ENCODE measurements around the gene KIF25. TPM values are rescaled to one million over a fixed set of nuclear protein-coding genes. Genes with fewer than 3 reads are reported as not detected.

The KIF25 gene
- total and polyA plus RNA-seq, 7 experiments from 2014 or later, result 0.86 TPM; not detected in 6

GRCh38 chr6:168058691-168059551 is 61.5 kb downstream of the KIF25 start:
- Histone ChIP-seq H3K27me3 (ENCODE audit: control insufficient read depth in 2 of 2, insufficient read depth in 2 of 2, low read length in 2 of 2) (no peaks in the 10 kb centered on the region), H3K4me3 (ENCODE audit: low read length) (no peak overlapping the region), H3K27ac (ENCODE audit: low read depth, low read length) (no peak overlapping the region), H3K9me3 (ENCODE audit: control insufficient read depth in 2 of 3, low read length in 3 of 3) (no peaks in the 10 kb centered on the region), H3K4me1 (ENCODE audit: control insufficient read depth in 2 of 2, insufficient read depth in 2 of 2, low read length in 2 of 2) (no peaks in the 10 kb centered on the region), H3K36me3 (ENCODE audit: control insufficient read depth in 2 of 3, insufficient read depth in 3 of 3, low read length in 3 of 3) (no peaks in the 10 kb centered on the region)
- Mint-ChIP-seq H3K9me3 (no peaks in the 10 kb centered on the region), H3K27me3 (no peaks in the 10 kb centered on the region), H3K4me3 (no peak overlapping the region), H3K36me3 (no peaks in the 10 kb centered on the region), H3K27ac (no peak overlapping the region), H3K4me1 (no peaks in the 10 kb centered on the region)
- POLR2A ChIA-PET, result no interaction called here
- no peak for DNase-seq
- ATAC-seq, result no peak
- CTCF ChIA-PET, result no interaction called here
- intact Hi-C loops (cut with micrococcal nuclease), result no loop called here

- Mint-ChIP-seq H3K27me3 (no peaks in the 10 kb centered on the region), H3K27ac (no peak overlapping the region)
Observed at GRCh38 chr6:168060521-168060931, 63.1 kb downstream of the KIF25 start.

GRCh38 chr6:168061269-168062210 is 64.1 kb downstream of the KIF25 start:
- no peak overlapping the region for H3K27ac Mint-ChIP-seq
- no peak overlapping the region for H3K4me3 Mint-ChIP-seq
- no peaks in the 10 kb centered on the region for H3K27me3 Mint-ChIP-seq
- POLR2A ChIA-PET, result no interaction called here
- H3K36me3 Mint-ChIP-seq, result no peaks in the 10 kb centered on the region
- intact Hi-C loops (cut with micrococcal nuclease), result no loop called here
- DNase-seq (no peak), ATAC-seq (no peak)
- Histone ChIP-seq H3K4me1 (ENCODE audit: control insufficient read depth in 2 of 2, insufficient read depth in 2 of 2, low read length in 2 of 2) (no peaks in the 10 kb centered on the region), H3K27ac (ENCODE audit: low read depth, low read length) (no peak overlapping the region), H3K4me3 (ENCODE audit: low read length) (no peak overlapping the region), H3K36me3 (ENCODE audit: control insufficient read depth in 2 of 3, insufficient read depth in 3 of 3, low read length in 3 of 3) (no peaks in the 10 kb centered on the region), H3K9me3 (ENCODE audit: control insufficient read depth in 2 of 3, low read length in 3 of 3) (no peaks in the 10 kb centered on the region), H3K27me3 (ENCODE audit: control insufficient read depth in 2 of 2, insufficient read depth in 2 of 2, low read length in 2 of 2) (no peaks in the 10 kb centered on the region)
- H3K9me3 Mint-ChIP-seq, result peaks cover 0 to 2% (median 0%) of the 10 kb centered on the region in 11 donors
- CTCF ChIA-PET, result no interaction called here
- no peaks in the 10 kb centered on the region for H3K4me1 Mint-ChIP-seq

More at GRCh38 chr6:168060521-168060931, 63.1 kb downstream of the KIF25 start:
- CTCF ChIA-PET, result interaction anchor here (0.6 kb wide), 1 partner anchor 15 kb away, joined by 5 read pairs; no protein-coding TSS in a partner anchor
- Mint-ChIP-seq H3K4me3 (no peak overlapping the region), H3K4me1 (no peaks in the 10 kb centered on the region), H3K9me3 (peaks cover 0 to 2% (median 0%) of the 10 kb centered on the region in 11 donors), H3K36me3 (no peaks in the 10 kb centered on the region)
- POLR2A ChIA-PET, result no interaction called here
- no peaks in the 10 kb centered on the region for H3K4me1 ChIP-seq (ENCODE audit: control insufficient read depth in 2 of 2, insufficient read depth in 2 of 2, low read length in 2 of 2)
- ATAC-seq, result no peak
- DNase-seq, result no peak
- no peaks in the 10 kb centered on the region for H3K27me3 ChIP-seq (ENCODE audit: control insufficient read depth in 2 of 2, insufficient read depth in 2 of 2, low read length in 2 of 2)
- intact Hi-C loops (cut with micrococcal nuclease), result no loop called here
- no peak overlapping the region for H3K27ac ChIP-seq (ENCODE audit: low read depth, low read length)
- no peak overlapping the region for H3K4me3 ChIP-seq (ENCODE audit: low read length)
- no peaks in the 10 kb centered on the region for H3K36me3 ChIP-seq (ENCODE audit: control insufficient read depth in 2 of 3, insufficient read depth in 3 of 3, low read length in 3 of 3)
- no peaks in the 10 kb centered on the region for H3K9me3 ChIP-seq (ENCODE audit: control insufficient read depth in 2 of 3, low read length in 3 of 3)

- Mint-ChIP-seq H3K27ac (no peak overlapping the region), H3K27me3 (no peaks in the 10 kb centered on the region), H3K36me3 (no peaks in the 10 kb centered on the region), H3K9me3 (peaks cover 0 to 2% (median 0%) of the 10 kb centered on the region in 11 donors), H3K4me3 (no peak overlapping the region), H3K4me1 (no peaks in the 10 kb centered on the region)
- Histone ChIP-seq H3K4me1 (ENCODE audit: control insufficient read depth in 2 of 2, insufficient read depth in 2 of 2, low read length in 2 of 2) (no peaks in the 10 kb centered on the region), H3K4me3 (ENCODE audit: low read length) (no peak overlapping the region), H3K9me3 (ENCODE audit: control insufficient read depth in 2 of 3, low read length in 3 of 3) (no peaks in the 10 kb centered on the region), H3K36me3 (ENCODE audit: control insufficient read depth in 2 of 3, insufficient read depth in 3 of 3, low read length in 3 of 3) (no peaks in the 10 kb centered on the region), H3K27me3 (ENCODE audit: control insufficient read depth in 2 of 2, insufficient read depth in 2 of 2, low read length in 2 of 2) (no peaks in the 10 kb centered on the region), H3K27ac (ENCODE audit: low read depth, low read length) (no peak overlapping the region)
- intact Hi-C loops (cut with micrococcal nuclease), result no loop called here
- no peak for ATAC-seq
- ChIA-PET CTCF (no interaction called here), POLR2A (no interaction called here)
- DNase-seq, result no peak
Observed at GRCh38 chr6:168062346-168063289, 65.1 kb downstream of the KIF25 start.

- Mint-ChIP-seq H3K4me1 (no peaks in the 10 kb centered on the region), H3K9me3 (peaks cover 0 to 2% (median 0%) of the 10 kb centered on the region in 11 donors), H3K4me3 (no peak overlapping the region), H3K36me3 (no peaks in the 10 kb centered on the region), H3K27ac (no peak overlapping the region), H3K27me3 (no peaks in the 10 kb centered on the region)
- no peaks in the 10 kb centered on the region for H3K27me3 ChIP-seq (ENCODE audit: control insufficient read depth in 2 of 2, insufficient read depth in 2 of 2, low read length in 2 of 2)
- POLR2A ChIA-PET, result no interaction called here
- ATAC-seq (no peak), DNase-seq (no peak)
- intact Hi-C loops (cut with micrococcal nuclease), result no loop called here
- H3K4me1 ChIP-seq (ENCODE audit: control insufficient read depth in 2 of 2, insufficient read depth in 2 of 2, low read length in 2 of 2), result no peaks in the 10 kb centered on the region
- no peak overlapping the region for H3K27ac ChIP-seq (ENCODE audit: low read depth, low read length)
- no peaks in the 10 kb centered on the region for H3K36me3 ChIP-seq (ENCODE audit: control insufficient read depth in 2 of 3, insufficient read depth in 3 of 3, low read length in 3 of 3)
- H3K4me3 ChIP-seq (ENCODE audit: low read length), result no peak overlapping the region
- CTCF ChIA-PET, result no interaction called here
- no peaks in the 10 kb centered on the region for H3K9me3 ChIP-seq (ENCODE audit: control insufficient read depth in 2 of 3, low read length in 3 of 3)
Observed at GRCh38 chr6:168063431-168063830, 66.0 kb downstream of the KIF25 start.

GRCh38 chr6:168064226-168064807 is 66.8 kb downstream of the KIF25 start:
- intact Hi-C loops (cut with micrococcal nuclease), result no loop called here
- Histone ChIP-seq H3K4me3 (ENCODE audit: low read length) (no peak overlapping the region), H3K27ac (ENCODE audit: low read depth, low read length) (no peak overlapping the region), H3K36me3 (ENCODE audit: control insufficient read depth in 2 of 3, insufficient read depth in 3 of 3, low read length in 3 of 3) (no peaks in the 10 kb centered on the region), H3K9me3 (ENCODE audit: control insufficient read depth in 2 of 3, low read length in 3 of 3) (no peaks in the 10 kb centered on the region), H3K27me3 (ENCODE audit: control insufficient read depth in 2 of 2, insufficient read depth in 2 of 2, low read length in 2 of 2) (no peaks in the 10 kb centered on the region), H3K4me1 (ENCODE audit: control insufficient read depth in 2 of 2, insufficient read depth in 2 of 2, low read length in 2 of 2) (no peaks in the 10 kb centered on the region)
- Mint-ChIP-seq H3K4me3 (no peak overlapping the region), H3K27ac (no peak overlapping the region), H3K9me3 (peaks cover 0 to 2% (median 0%) of the 10 kb centered on the region in 11 donors), H3K4me1 (no peaks in the 10 kb centered on the region), H3K27me3 (no peaks in the 10 kb centered on the region), H3K36me3 (no peaks in the 10 kb centered on the region)
- ChIA-PET CTCF (no interaction called here), POLR2A (no interaction called here)
- DNase-seq, result no peak
- ATAC-seq, result no peak

All from naive thymus-derived CD4-positive, alpha-beta T cell (primary cell).